ENCODE results near the gene KRT38. TPM values are rescaled to one million over a fixed set of nuclear protein-coding genes. Genes with fewer than 3 reads are reported as not detected.

KRT38 gene
- total and polyA plus RNA-seq, 2 of the 8 experiments (the other 6 are each of a cell fraction or from before 2014, with no cell fraction given) = not detected

- Histone ChIP-seq H3K14ac (ENCODE audit: insufficient read length) (no peak overlapping the region), H3K36me3 (ENCODE audit: control insufficient read depth in 2 of 4, insufficient read depth in 4 of 4, low read length in 3 of 4) (no peaks in the 10 kb centered on the region), H2BK12ac (ENCODE audit: low read depth, low read length) (peak overlapping the region; percentile 65; the same call in 1 of the 2 replicates), H3K23ac (ENCODE audit: insufficient read length) (no peak overlapping the region), H3K9me3 (ENCODE audit: insufficient read depth in 2 of 2, low read depth in 1 of 2, low read length in 1 of 2) (no peaks in the 10 kb centered on the region), H3K4me2 (ENCODE audit: insufficient read depth in 1 of 2, low read depth in 2 of 2, low read length in 2 of 2) (no peak overlapping the region), H3K79me1 (ENCODE audit: low read depth, low read length) (no peaks in the 10 kb centered on the region), H3K4me1 (replicated peaks in 1 of 4; ENCODE audit: control insufficient read depth in 3 of 4, insufficient read depth in 4 of 4, low read length in 3 of 4) (no peaks in the 10 kb centered on the region; a peak in 2 of 7 replicates), H2BK5ac (ENCODE audit: low read depth, low read length) (no peak overlapping the region), H4K91ac (replicated peaks; ENCODE audit: insufficient read length, low read length) (no peak overlapping the region), H3K4me3 (ENCODE audit: extremely low read depth in 1 of 4, insufficient read depth in 2 of 4, low read depth in 3 of 4, low read length in 4 of 4) (no peak overlapping the region), H4K5ac (ENCODE audit: insufficient read length, low read depth, low read length) (no peak overlapping the region), H4K8ac (ENCODE audit: extremely low read depth, insufficient read depth, low read length) (peak overlapping the region; percentile 52; the same call in 1 of the 2 replicates), H4K20me1 (replicated peaks in 1 of 2; ENCODE audit: control insufficient read depth in 1 of 2, insufficient read depth in 2 of 2, low read length in 2 of 2) (no peaks in the 10 kb centered on the region), H2BK15ac (ENCODE audit: low read length) (no peak overlapping the region), H3K23me2 (ENCODE audit: low read depth, low read length) (no peaks in the 10 kb centered on the region), H3K9ac (replicated peaks in 1 of 4; ENCODE audit: extremely low read depth in 1 of 4, low read depth in 3 of 4, low read length in 3 of 4) (no peak overlapping the region), H3K18ac (ENCODE audit: extremely low read depth, low read length) (no peak overlapping the region), H2BK20ac (ENCODE audit: low read length) (no peak overlapping the region), H3K4ac (replicated peaks; ENCODE audit: insufficient read length, low read depth, low read length) (no peak overlapping the region), H3K27me3 (replicated peaks in 1 of 4; ENCODE audit: control insufficient read depth in 3 of 4, extremely low read depth in 1 of 4, insufficient read depth in 3 of 4, low read length in 3 of 4) (peaks cover 0 to 12% (median 6%) of the 10 kb centered on the region in 4 experiments; a peak in 6 of 7 replicates), H3K56ac (replicated peaks; ENCODE audit: insufficient read length, low read depth, low read length) (no peak overlapping the region), H3K27ac (ENCODE audit: low read depth, low read length) (no peak overlapping the region), H2BK120ac (replicated peaks; ENCODE audit: low read depth, low read length) (no peak overlapping the region), H2AFZ (ENCODE audit: low read length) (peak overlapping the region; percentile 72; the same call in 1 of the 2 replicates), H2AK5ac (ENCODE audit: low read depth, low read length) (no peak overlapping the region), H3K79me2 (ENCODE audit: control insufficient read depth in 1 of 2, insufficient read depth in 2 of 2, low read length in 2 of 2) (no peaks in the 10 kb centered on the region)
- DNase-seq (ENCODE audit: low read depth in 1 of 2, low spot score in 2 of 2) = peak; percentile 59 to 97
- ChIA-PET CTCF (ENCODE audit: partially characterized antibody) (interaction anchor here (0.6 to 33.9 kb wide), 49 partner anchors 6 to 883 kb away, joined by 3 to 427 read pairs (median 4); partner anchors contain the start of genes KRT13, KRT15, KRT19 and KRT33B), POLR2A (ENCODE audit: partially characterized antibody) (interaction anchor here (0.8 to 1.4 kb wide), 2 partner anchors 41 to 48 kb away, joined by 3 to 9 read pairs; partner anchors contain the start of gene KRT19)
- FAIRE-seq = no peak
- WGBS, 2 experiments (ENCODE audit: extremely low coverage in 1 of 2, insufficient coverage in 1 of 2, insufficient read length in 1 of 2, insufficient replicate concordance in 2 of 2, low coverage in 1 of 2, low lambda C conversion rate in 2 of 2, missing lambda C conversion rate in 1 of 2) = 61% methylated on average over 27 of the region's 29 CpGs; no CpG with 5 or more reads in 1 of the 2 experiments
- no peak for TF ChIP-seq EZH2 (IDR thresholded peaks at IDR 0.05; ENCODE audit: low read depth, low read length, severe bottlenecking)
- TF ChIP-seq, protein P1, sequence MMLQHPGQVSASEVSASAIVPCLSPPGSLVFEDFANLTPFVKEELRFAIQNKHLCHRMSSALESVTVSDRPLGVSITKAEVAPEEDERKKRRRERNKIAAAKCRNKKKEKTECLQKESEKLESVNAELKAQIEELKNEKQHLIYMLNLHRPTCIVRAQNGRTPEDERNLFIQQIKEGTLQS (IDR thresholded peaks at IDR 0.05; ENCODE audit: insufficient read depth, low read depth, low read length) = no peak
- TF ChIP-seq, protein P2, sequence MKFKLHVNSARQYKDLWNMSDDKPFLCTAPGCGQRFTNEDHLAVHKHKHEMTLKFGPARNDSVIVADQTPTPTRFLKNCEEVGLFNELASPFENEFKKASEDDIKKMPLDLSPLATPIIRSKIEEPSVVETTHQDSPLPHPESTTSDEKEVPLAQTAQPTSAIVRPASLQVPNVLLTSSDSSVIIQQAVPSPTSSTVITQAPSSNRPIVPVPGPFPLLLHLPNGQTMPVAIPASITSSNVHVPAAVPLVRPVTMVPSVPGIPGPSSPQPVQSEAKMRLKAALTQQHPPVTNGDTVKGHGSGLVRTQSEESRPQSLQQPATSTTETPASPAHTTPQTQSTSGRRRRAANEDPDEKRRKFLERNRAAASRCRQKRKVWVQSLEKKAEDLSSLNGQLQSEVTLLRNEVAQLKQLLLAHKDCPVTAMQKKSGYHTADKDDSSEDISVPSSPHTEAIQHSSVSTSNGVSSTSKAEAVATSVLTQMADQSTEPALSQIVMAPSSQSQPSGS (IDR thresholded peaks at IDR 0.05; ENCODE audit: low read length) = no peak
- TF ChIP-seq, protein P3, sequence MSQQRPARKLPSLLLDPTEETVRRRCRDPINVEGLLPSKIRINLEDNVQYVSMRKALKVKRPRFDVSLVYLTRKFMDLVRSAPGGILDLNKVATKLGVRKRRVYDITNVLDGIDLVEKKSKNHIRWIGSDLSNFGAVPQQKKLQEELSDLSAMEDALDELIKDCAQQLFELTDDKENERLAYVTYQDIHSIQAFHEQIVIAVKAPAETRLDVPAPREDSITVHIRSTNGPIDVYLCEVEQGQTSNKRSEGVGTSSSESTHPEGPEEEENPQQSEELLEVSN (IDR thresholded peaks at IDR 0.05) = peak; percentile 89
- no peak for TF ChIP-seq PHF8 (conservative IDR thresholded peaks at IDR 0.05; ENCODE audit: low read depth, low read length)
- no peak for TF ChIP-seq RNF2 (IDR thresholded peaks at IDR 0.05; ENCODE audit: borderline replicate concordance, low read depth, low read length, missing control alignments, poor library complexity, severe bottlenecking)
- no peak for TF ChIP-seq MAFK (IDR thresholded peaks at IDR 0.05; ENCODE audit: low read depth, low read length)
- TF ChIP-seq SP1 (IDR thresholded peaks at IDR 0.05; ENCODE audit: low read depth, low read length) = no peak
Observed at GRCh38 chr17:41486809-41487530, 46.2 kb upstream of the KRT38 start.

Data from H1 (cell line).